Spinal cord (tissue), 10 donors: ENCODE results near the gene RPTOR. TPM values are rescaled to one million over a fixed set of nuclear protein-coding genes. Genes with fewer than 3 reads are reported as not detected.
A peak's percentile ranks its signal among the peaks of the same experiment; 100 is the strongest.

Experiments
- DNase-seq, 6 donors: peaks; one replicate each; pipeline versions ENCODE4 v3.0.0 to v3.0.0-alpha.2; 2013 to 2015; ENCODE audit warnings: low spot score in 6 of 6, low read depth in 4 of 6
- H3K27ac ChIP-seq: one replicate; pipeline ENCODE4 v1.5.1; 2013; ENCODE audit warnings: low read depth, low read length, control low read depth
- H3K27me3 ChIP-seq: one replicate; pipeline ENCODE4 v1.6.1; 2013; ENCODE audit warnings: low read length; ENCODE audit not compliant: control insufficient read depth, insufficient read depth
- H3K36me3 ChIP-seq: one replicate; pipeline ENCODE4 v1.6.1; 2013; ENCODE audit warnings: low read length; ENCODE audit not compliant: control insufficient read depth, insufficient read depth
- H3K4me1 ChIP-seq: one replicate; pipeline ENCODE4 v1.6.1; 2013; ENCODE audit warnings: low read length; ENCODE audit not compliant: control insufficient read depth, insufficient read depth
- H3K4me3 ChIP-seq: one replicate; pipeline ENCODE4 v1.5.1; 2013; ENCODE audit warnings: low read depth, low read length, control low read depth
- H3K9me3 ChIP-seq: one replicate; pipeline ENCODE4 v1.6.1; 2013; ENCODE audit warnings: low read length; ENCODE audit not compliant: control insufficient read depth, insufficient read depth
- WGBS: methylation state at CpG from one replicate; pipeline ENCODE4 v1.1.5; 2013; ENCODE audit warnings: missing lambda C conversion rate; ENCODE audit not compliant: insufficient coverage; 5-methylcytosine and 5-hydroxymethylcytosine counted together
- polyA plus RNA-seq, 2 donors: library from polyadenylated mRNA; unstranded; fragments of 120-200 nt; gene quantifications; one replicate each; pipeline ENCODE4 v1.2.1, GENCODE V29; 2013; ENCODE audit not compliant: insufficient read length in 2 of 2
- total RNA-seq, 2 donors: library from RNA; depleted of rRNA in 1 of 2; stranded (reverse); fragments of 120-200 nt in 1 of 2; fragments of >200 nt in 1 of 2; gene quantifications; one replicate each; pipeline versions ENCODE4 v1.2.3 to v1.2.4, GENCODE V29; 2013 to 2014
- donor health status: healthy.

Gene RPTOR
- total and polyA plus RNA-seq, 4 donors, result 17.1 to 27.2 (median 21.6) TPM

GRCh38 chr17:80977172-80977571 lies 432.5 kb downstream of the RPTOR start:
- no peaks in the 10 kb centered on the region for H3K9me3 ChIP-seq
- peaks cover 6% of the 10 kb centered on the region for H3K27me3 ChIP-seq
- WGBS, result no CpG with 5 or more reads among the region's 4 CpGs
- no peak for DNase-seq
- H3K36me3 ChIP-seq, result no peaks in the 10 kb centered on the region
- peaks cover 9% of the 10 kb centered on the region for H3K4me1 ChIP-seq
- H3K27ac ChIP-seq, result no peak overlapping the region
- H3K4me3 ChIP-seq, result no peak overlapping the region

GRCh38 chr17:80978499-80979497 lies 434.2 kb downstream of the RPTOR start:
- H3K9me3 ChIP-seq, result no peaks in the 10 kb centered on the region
- 80% methylated on average over 28 of the region's 31 CpGs for WGBS
- peaks cover 7% of the 10 kb centered on the region for H3K27me3 ChIP-seq
- no peak overlapping the region for H3K27ac ChIP-seq
- no peak overlapping the region for H3K4me3 ChIP-seq
- peaks cover 9% of the 10 kb centered on the region for H3K4me1 ChIP-seq
- DNase-seq, result no peak
- no peaks in the 10 kb centered on the region for H3K36me3 ChIP-seq

GRCh38 chr17:80979547-80980378 lies 435.1 kb downstream of the RPTOR start:
- no peaks in the 10 kb centered on the region for H3K9me3 ChIP-seq
- no peak for DNase-seq
- no peak overlapping the region for H3K4me3 ChIP-seq
- no peaks in the 10 kb centered on the region for H3K36me3 ChIP-seq
- no peak overlapping the region for H3K27ac ChIP-seq
- H3K27me3 ChIP-seq, result peaks cover 7% of the 10 kb centered on the region
- H3K4me1 ChIP-seq, result peaks cover 9% of the 10 kb centered on the region
- WGBS, result 87% methylated on average over 23 of the region's 26 CpGs

GRCh38 chr17:80980397-80981061 lies 435.9 kb downstream of the RPTOR start:
- DNase-seq, result no peak
- Histone ChIP-seq H3K4me3 (no peak overlapping the region), H3K27me3 (peaks cover 7% of the 10 kb centered on the region), H3K27ac (no peak overlapping the region), H3K9me3 (no peaks in the 10 kb centered on the region), H3K36me3 (no peaks in the 10 kb centered on the region), H3K4me1 (peaks cover 9% of the 10 kb centered on the region)
- 71% methylated on average over 7 of the region's 7 CpGs for WGBS

GRCh38 chr17:80981062-80981902 lies 436.6 kb downstream of the RPTOR start:
- Histone ChIP-seq H3K4me1 (peaks cover 9% of the 10 kb centered on the region), H3K4me3 (no peak overlapping the region), H3K9me3 (no peaks in the 10 kb centered on the region), H3K36me3 (no peaks in the 10 kb centered on the region), H3K27ac (no peak overlapping the region), H3K27me3 (peaks cover 7% of the 10 kb centered on the region)
- peak in 2 of 6 donors; percentile 63 to 66 for DNase-seq
- WGBS, result 5% methylated on average over 65 of the region's 65 CpGs

GRCh38 chr17:80981929-80982425 lies 437.3 kb downstream of the RPTOR start:
- DNase-seq, result no peak
- WGBS, result 79% methylated on average over 14 of the region's 17 CpGs
- no peaks in the 10 kb centered on the region for H3K36me3 ChIP-seq
- no peaks in the 10 kb centered on the region for H3K9me3 ChIP-seq
- no peak overlapping the region for H3K27ac ChIP-seq
- peaks cover 7% of the 10 kb centered on the region for H3K27me3 ChIP-seq
- no peak overlapping the region for H3K4me3 ChIP-seq
- H3K4me1 ChIP-seq, result peaks cover 12% of the 10 kb centered on the region

GRCh38 chr17:80982426-80982974 lies 437.9 kb downstream of the RPTOR start:
- Histone ChIP-seq H3K4me3 (no peak overlapping the region), H3K27ac (no peak overlapping the region), H3K9me3 (no peaks in the 10 kb centered on the region), H3K27me3 (peaks cover 7% of the 10 kb centered on the region), H3K4me1 (peaks cover 15% of the 10 kb centered on the region), H3K36me3 (no peaks in the 10 kb centered on the region)
- WGBS, result 85% methylated on average over 16 of the region's 17 CpGs
- DNase-seq, result no peak

GRCh38 chr17:80983545-80983944 lies 438.9 kb downstream of the RPTOR start:
- Histone ChIP-seq H3K36me3 (no peaks in the 10 kb centered on the region), H3K4me3 (no peak overlapping the region), H3K27ac (no peak overlapping the region), H3K27me3 (peaks cover 7% of the 10 kb centered on the region), H3K4me1 (peaks cover 19% of the 10 kb centered on the region), H3K9me3 (no peaks in the 10 kb centered on the region)
- 92% methylated on average over 6 of the region's 17 CpGs for WGBS
- no peak for DNase-seq
